B cell (primary cell): ENCODE results near the gene CENPP.

Experiments used
- CTCF ChIP-seq: fragments of 200-600 bp; IDR thresholded peaks from one replicate; pipeline ENCODE4 v1.8.0; 2022; ENCODE audit warnings: antibody characterized with exemption, mild to moderate bottlenecking
- EZH2 ChIP-seq: IDR thresholded peaks from 2 replicates; pipeline ENCODE4 v1.6.1; 2012; ENCODE audit warnings: borderline replicate concordance, low read depth, mild to moderate bottlenecking, moderate library complexity, low read length; ENCODE audit not compliant: insufficient read depth, poor library complexity, severe bottlenecking

- TF ChIP-seq CTCF (no peak), EZH2 (no peak)
These were observed 34.3 kb downstream of the CENPP start for GRCh38 chr9:92360083-92360482.
